ENCODE results near the gene TOM1L2. TPM values are rescaled to one million over a fixed set of nuclear protein-coding genes. Genes with fewer than 3 reads are reported as not detected.
"Not testable (repeated sequence)": the region's sequence is repeated elsewhere in the genome, so short reads cannot be mapped to it uniquely, and the experiment has no call there.

Gene TOM1L2
- total RNA-seq, 1 experiment from 2014 or later, result 8.8 TPM

DNA sequence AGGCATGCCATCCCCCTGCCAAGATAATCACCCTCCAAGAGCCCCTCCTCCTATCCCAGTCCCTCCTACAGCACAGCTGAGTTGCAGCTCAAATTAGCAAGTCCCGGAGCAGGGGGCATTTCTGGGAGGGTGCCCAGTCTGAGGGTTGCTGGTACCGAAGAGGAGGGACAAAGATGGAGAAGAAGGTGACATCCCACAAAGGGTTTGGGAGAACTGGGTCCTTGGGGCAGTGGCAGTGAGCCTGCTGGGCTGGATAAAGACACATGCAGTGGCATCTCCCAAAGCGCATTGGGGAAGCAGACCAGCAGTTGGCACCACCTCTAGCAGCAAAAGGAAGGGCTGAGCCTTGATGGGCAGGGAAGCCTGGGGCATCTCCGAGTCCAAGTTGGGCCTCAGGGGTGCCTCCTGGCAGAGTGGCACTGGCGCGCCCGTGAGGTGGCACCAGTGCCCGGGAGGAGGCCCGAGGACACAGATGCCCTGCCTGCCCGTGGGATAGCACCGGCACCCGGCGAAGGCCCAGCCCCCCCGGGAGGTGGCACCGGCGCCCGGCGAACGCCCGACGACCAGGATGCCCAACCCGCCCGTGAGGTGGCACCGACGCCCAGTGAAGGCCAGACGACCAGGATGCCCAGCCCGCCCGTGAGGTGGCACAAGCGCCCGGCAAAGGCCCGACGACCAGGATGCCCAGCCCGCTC lies 622 bp downstream of the TOM1L2 start:
- peak; percentile 36 for DNase-seq (ENCODE audit: low spot score)

- DNase-seq (ENCODE audit: low spot score), result no peak
These were observed 1.3 kb downstream of the TOM1L2 start for GRCh38 chr17:17970699-17971430.

DNA sequence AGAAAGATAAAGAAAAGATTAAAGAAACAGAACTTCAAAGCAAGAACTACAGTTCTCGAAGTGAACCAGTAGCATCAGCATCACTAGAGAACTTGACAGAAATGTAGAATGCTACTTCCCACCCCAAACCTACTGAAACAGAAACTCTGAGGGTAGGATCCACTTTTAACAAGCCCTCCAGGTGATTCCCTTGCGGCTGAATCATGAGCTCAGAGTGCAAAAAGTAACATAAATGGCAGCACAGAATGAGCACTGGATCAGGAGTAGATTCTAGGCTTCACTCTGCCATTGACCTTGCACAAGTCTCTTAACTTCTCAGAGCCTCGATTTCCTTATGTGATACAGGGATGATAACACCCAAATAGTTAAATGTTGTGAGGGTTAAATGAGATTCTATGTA lies 5.8 kb downstream of the TOM1L2 start:
- no peak for DNase-seq (ENCODE audit: low spot score)

DNA sequence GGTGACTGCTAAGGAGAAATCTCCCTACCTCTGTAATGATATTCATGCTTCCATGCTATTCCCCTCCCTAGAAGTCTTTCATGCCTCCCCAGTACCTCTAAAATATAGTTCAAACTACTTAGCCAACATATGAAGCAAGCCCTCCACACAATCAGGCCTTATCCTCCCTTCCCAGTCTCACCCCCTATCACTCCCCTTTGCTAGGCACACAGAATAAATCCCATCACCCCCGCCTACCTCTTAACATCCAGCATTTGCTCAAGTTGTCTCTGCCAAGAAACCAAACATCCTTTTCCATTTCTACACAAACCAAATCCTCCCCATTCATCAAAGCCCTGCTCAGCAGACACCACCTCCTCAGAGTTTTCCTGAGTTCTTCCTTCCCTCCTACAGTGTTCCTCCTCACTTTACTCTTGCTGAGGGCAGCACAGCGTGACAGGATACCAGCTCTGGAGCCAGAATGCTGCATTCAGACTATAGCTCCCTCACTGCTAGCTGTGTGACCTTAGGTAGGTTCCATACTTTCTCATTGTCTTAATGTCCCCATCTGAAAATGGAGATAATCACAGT lies 7.0 kb downstream of the TOM1L2 start:
- DNase-seq (ENCODE audit: low spot score), result no peak

- DNase-seq (ENCODE audit: low spot score), result no peak
These were observed 7.5 kb downstream of the TOM1L2 start for GRCh38 chr17:17964710-17965109.

GRCh38 chr17:17963694-17964436 lies 8.3 kb downstream of the TOM1L2 start:
- DNase-seq (ENCODE audit: low spot score), result no peak

GRCh38 chr17:17963066-17963465 lies 9.1 kb downstream of the TOM1L2 start:
- DNase-seq (ENCODE audit: low spot score), result no peak

GRCh38 chr17:17960500-17961030 lies 11.6 kb downstream of the TOM1L2 start:
- no peak for DNase-seq (ENCODE audit: low spot score)

DNA sequence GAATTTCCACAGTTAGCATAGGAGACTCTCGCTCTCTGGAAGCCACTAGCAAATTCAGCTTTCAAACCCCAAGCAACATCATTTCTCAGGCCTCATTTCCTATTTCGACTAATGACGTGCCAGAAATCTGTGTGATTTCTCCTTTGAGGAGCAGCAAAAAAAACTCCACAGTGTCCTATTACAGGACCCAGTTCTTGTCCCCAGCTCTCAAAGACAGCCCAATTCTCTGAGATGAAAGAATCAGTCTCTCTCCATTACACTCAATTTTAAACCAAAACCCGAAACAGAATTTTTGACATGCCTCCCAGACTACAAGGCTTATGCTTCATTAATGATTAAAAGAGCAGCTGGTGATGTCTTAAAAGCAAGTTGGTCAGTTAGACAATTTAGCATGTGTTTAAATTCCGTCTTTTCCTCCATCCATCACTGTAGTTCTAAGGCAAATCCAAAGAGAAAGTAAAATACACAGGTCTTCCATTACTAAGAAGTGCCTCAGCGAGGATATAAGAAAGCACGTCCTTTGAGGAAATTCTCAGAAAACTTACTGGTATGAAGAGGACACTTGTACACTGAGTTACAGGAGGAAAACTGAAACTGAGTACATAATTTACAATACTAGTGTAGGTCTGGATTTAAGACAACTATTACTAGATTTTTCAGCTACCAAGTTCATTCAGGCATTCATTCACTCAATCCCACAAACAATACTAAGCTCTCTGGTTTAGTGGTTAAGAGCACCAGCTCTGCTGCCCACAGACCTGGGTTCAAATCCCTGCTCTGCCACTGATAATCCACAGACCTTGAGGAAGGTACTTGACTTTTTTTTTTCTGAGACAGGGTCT lies 12.5 kb downstream of the TOM1L2 start:
- no peak for DNase-seq (ENCODE audit: low spot score)

- DNase-seq (ENCODE audit: low spot score), result no peak
These were observed 13.2 kb downstream of the TOM1L2 start for GRCh38 chr17:17958982-17959381.

DNA sequence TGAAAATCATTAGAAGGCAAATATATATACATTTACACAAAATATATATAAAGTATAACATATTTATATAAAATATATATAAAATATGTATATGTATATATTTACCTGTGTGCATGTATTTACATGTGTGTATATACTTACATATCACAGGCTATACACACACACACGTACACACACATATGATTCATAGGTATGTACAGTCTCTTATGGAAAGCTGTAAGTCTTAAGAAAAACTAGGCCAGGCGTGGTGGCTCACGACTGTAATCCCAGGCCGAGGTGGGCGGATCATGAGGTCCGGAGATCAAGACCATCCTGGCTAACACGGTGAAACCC lies 14.7 kb downstream of the TOM1L2 start:
- DNase-seq (ENCODE audit: low spot score), result no peak

GRCh38 chr17:17955790-17956341 lies 16.3 kb downstream of the TOM1L2 start:
- not testable (repeated sequence) for DNase-seq (ENCODE audit: low spot score)

- no peak for DNase-seq (ENCODE audit: low spot score)
These were observed 18.1 kb downstream of the TOM1L2 start for GRCh38 chr17:17954079-17954478.

- no peak for DNase-seq (ENCODE audit: low spot score)
These were observed 19.5 kb downstream of the TOM1L2 start for GRCh38 chr17:17952691-17953090.

DNA sequence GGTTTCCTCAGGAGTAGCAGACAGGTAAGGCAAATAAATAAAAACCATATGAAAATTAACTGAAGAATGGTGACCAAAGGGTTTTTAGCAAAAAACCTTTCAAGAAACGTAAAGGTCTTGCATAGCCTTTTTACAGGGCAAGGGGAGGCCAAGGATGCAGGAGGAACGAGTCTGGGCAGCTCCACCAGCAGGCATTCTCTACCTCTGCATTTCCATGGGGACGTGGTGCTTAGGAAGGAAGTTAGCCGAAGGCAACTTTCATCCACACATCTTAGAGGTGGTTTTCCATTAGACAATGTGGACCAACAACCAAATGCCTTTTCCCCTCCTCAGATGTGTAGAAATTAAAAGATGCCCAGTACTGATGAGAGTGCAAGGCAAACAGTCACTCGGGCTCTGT lies 20.7 kb downstream of the TOM1L2 start:
- no peak for DNase-seq (ENCODE audit: low spot score)

DNA sequence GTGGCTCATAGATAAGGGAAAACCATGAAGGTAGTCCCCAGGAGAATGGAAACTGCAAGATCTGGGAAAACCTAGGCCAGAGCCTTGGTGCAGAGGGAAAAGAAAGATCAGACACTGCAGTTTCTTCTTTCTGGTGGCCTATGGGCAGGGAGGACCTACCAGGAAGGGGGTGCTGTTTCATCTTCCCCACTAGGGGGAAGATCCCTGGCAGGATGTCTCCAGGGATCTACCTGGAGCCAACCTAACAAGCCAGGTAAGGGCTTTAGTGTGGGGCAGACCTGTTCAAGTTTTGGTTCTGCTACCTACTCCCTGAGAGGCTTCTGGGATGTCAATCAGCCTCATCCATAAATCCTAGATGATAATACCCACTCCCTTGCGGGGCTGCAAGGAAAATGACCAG lies 21.4 kb downstream of the TOM1L2 start:
- DNase-seq (ENCODE audit: low spot score), result peak; percentile 22

DNA sequence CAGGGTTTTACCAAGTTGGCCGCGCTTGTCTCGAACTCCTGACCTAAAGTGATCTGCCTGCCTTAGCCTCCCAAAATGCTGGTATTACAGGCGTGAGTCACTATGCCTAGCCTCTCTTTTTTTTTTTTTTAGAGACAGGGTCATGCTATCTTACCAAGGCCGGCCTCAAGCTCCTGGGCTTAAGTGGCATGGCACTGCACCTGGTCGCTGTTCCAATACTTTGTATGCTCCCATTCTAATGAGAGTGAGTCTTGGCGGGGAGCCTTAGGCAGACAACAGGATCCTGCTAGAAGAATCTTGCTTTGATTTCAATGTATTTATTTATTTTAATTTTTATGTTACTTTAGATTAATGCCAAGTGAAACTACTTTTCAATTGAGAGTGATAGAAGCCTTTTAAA lies 21.9 kb downstream of the TOM1L2 start:
- DNase-seq (ENCODE audit: low spot score), result no peak

DNA sequence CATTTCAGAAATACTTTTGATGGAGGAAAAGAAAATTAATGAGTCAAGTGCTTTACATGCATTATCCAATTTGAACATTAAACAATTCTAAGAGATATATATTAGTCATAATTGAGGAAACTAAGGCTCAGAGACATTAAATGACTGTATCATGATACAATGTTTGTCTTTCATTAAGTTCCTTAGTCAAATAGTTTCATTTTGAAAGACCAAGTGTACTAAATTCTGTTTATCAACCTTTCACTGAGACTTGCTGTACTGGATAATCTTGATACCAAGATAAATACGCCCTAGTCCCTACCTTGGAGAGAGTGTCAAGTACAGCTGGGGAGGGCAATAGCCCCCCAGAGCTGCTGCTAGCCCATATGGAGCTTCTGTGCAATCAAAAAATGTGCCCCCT lies 24.2 kb downstream of the TOM1L2 start:
- no peak for DNase-seq (ENCODE audit: low spot score)

- DNase-seq (ENCODE audit: low spot score), result no peak
These were observed 24.9 kb downstream of the TOM1L2 start for GRCh38 chr17:17947309-17947708.

DNA sequence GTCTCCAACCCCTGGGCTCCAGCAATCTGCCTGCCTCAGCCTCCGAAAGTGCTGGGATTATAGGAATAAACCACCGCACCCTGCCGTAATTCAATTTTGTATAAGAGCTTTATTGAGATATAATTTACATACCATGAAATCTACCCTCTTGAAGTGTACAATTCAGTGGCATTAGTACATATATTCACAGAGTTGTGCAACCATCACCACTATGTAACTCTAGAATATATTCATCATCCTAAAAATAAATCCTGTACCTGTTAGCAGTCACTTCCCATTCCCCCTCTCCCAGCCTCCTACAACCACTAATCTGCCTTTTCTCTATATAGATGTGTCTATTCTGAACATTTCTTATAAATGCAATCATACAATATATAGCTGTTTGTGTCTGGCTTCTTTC lies 26.1 kb downstream of the TOM1L2 start:
- DNase-seq (ENCODE audit: low spot score), result no peak

GRCh38 chr17:17944743-17945142 lies 27.5 kb downstream of the TOM1L2 start:
- no peak for DNase-seq (ENCODE audit: low spot score)
